GM19025 (cell line): ENCODE results near the gene RAB40AL.
"Not testable (repeated sequence)": the region's sequence is repeated elsewhere in the genome, so short reads cannot be mapped to it uniquely, and the experiment has no call there.

ENCODE experiments used
- ATAC-seq: cut with Tn5 transposase; IDR thresholded peaks from one replicate; pipeline ENCODE4 v1.9.1; 2021; ENCODE audit warnings: mild to moderate bottlenecking, low read depth, moderate library complexity; ENCODE audit not compliant: unreplicated experiment

RAB40AL gene

GRCh38 chrX:102936972-102937371 lies at the start of gene RAB40AL:
TSS of gene RAB40AL (plus strand) at chrX:102937272. CDS start at chrX:102937319, 47 bp downstream.
- ATAC-seq: not testable (repeated sequence)

- ATAC-seq: no peak
Observed at GRCh38 chrX:102887687-102888086, 49.4 kb upstream of the RAB40AL start.

GRCh38 chrX:102892103-102892502 lies 45.0 kb upstream of the RAB40AL start:
- no peak for ATAC-seq

- peak; percentile 84 for ATAC-seq
Observed at GRCh38 chrX:102899940-102900916, 36.8 kb upstream of the RAB40AL start.

- no peak for ATAC-seq
Observed at GRCh38 chrX:102902355-102902754, 34.7 kb upstream of the RAB40AL start.

- ATAC-seq: no peak
Observed at GRCh38 chrX:102930990-102931756, 5.9 kb upstream of the RAB40AL start.

GRCh38 chrX:102934624-102935023 lies 2.4 kb upstream of the RAB40AL start:
- ATAC-seq: no peak

- ATAC-seq: peak; percentile 67
Observed at GRCh38 chrX:102950908-102951866, 14.1 kb downstream of the RAB40AL start.

GRCh38 chrX:102957751-102958150 lies 20.7 kb downstream of the RAB40AL start:
- ATAC-seq: no peak

- no peak for ATAC-seq
Observed at GRCh38 chrX:102958794-102959193, 21.7 kb downstream of the RAB40AL start.

- no peak for ATAC-seq
Observed at GRCh38 chrX:102959471-102959870, 22.4 kb downstream of the RAB40AL start.

- ATAC-seq: no peak
Observed at GRCh38 chrX:102963955-102964354, 26.9 kb downstream of the RAB40AL start.

- no peak for ATAC-seq
Observed at GRCh38 chrX:102964940-102965339, 27.9 kb downstream of the RAB40AL start.

GRCh38 chrX:102966701-102967100 lies 29.6 kb downstream of the RAB40AL start:
- ATAC-seq: no peak

GRCh38 chrX:102968216-102968615 lies 31.1 kb downstream of the RAB40AL start:
- no peak for ATAC-seq

- not testable (repeated sequence) for ATAC-seq
Observed at GRCh38 chrX:102971536-102971935, 34.5 kb downstream of the RAB40AL start.

- no peak for ATAC-seq
Observed at GRCh38 chrX:102975016-102975415, 37.9 kb downstream of the RAB40AL start.

GRCh38 chrX:102976286-102976685 lies 39.2 kb downstream of the RAB40AL start:
- no peak for ATAC-seq

- no peak for ATAC-seq
Observed at GRCh38 chrX:102976793-102977495, 39.9 kb downstream of the RAB40AL start.

GRCh38 chrX:102978594-102978993 lies 41.5 kb downstream of the RAB40AL start:
- ATAC-seq: no peak
